GM12878 (cell line): ENCODE data around the gene TYW1. TPM values are rescaled to one million over a fixed set of nuclear protein-coding genes. Genes with fewer than 3 reads are reported as not detected.
"Not testable (repeated sequence)": the region's sequence is repeated elsewhere in the genome, so short reads cannot be mapped to it uniquely, and the experiment has no call there.

Experiments
- ATAC-seq: fragments of 200-7000 bp; cut with Tn5 transposase; 3 replicates; pipeline ENCODE4 v1.9.1; 2020; ENCODE audit warnings: mild to moderate bottlenecking, moderate library complexity
- BruUV-seq: library from RNA; stranded (reverse); fragments of 400-500 nt; replicated peaks from 2 replicates; lab custom pipeline; 2021; lab: Mats Ljungman, UMichigan
- CTCF ChIA-PET: fragments of 300-600 bp; sonication (Branson Sonifier 250); formaldehyde crosslinking; extraction: SDS; loops from one replicate; lab custom pipeline; 2021; ENCODE audit warnings: inconsistent platforms; lab: Yijun Ruan, JAX
- POLR2A ChIA-PET: fragments of 350-600 bp; formaldehyde crosslinking; extraction: SDS; loops from one replicate; lab custom pipeline; 2021; ENCODE audit warnings: inconsistent platforms; lab: Charles Lee
- RAD21 ChIA-PET: fragments of 300-600 bp; sonication (Branson Sonifier 250); formaldehyde crosslinking; loops from one replicate; lab custom pipeline; 2023; ENCODE audit warnings: antibody characterized with exemption; ENCODE audit not compliant: unreplicated experiment; lab: Charles Lee
- SMC1A ChIA-PET: fragments of 300-600 bp; sonication (Branson Sonifier 250); formaldehyde crosslinking; loops from one replicate; lab custom pipeline; 2023; ENCODE audit not compliant: unreplicated experiment, uncharacterized antibody; lab: Charles Lee
- DNase-seq: peaks from one replicate; pipeline ENCODE4 v3.0.0-alpha.2; 2011; ENCODE audit warnings: low read depth, low spot score
- FAIRE-seq: peaks from 3 replicates; lab custom pipeline; 2011; peaks lifted over from hg19 to GRCh38; lab: Jason Lieb, UNC
- H2AFZ ChIP-seq: 2 replicates; pipeline ENCODE4 v1.6.0; 2011; ENCODE audit warnings: low read depth, low read length, control low read depth; ENCODE audit not compliant: control insufficient read depth
- H3K27ac ChIP-seq: 2 replicates; pipeline ENCODE4 v1.5.1; 2011; ENCODE audit warnings: control low read depth; ENCODE audit not compliant: control insufficient read depth, insufficient read depth
- H3K27me3 ChIP-seq, 2 experiments: replicated peaks in 1 of 2; 2 replicates each; pipeline versions ENCODE4 v1.6.0 to v1.6.1; 2011; ENCODE audit warnings: low read length in 1 of 2; ENCODE audit not compliant: control insufficient read depth in 2 of 2, insufficient read depth in 2 of 2
- H3K36me3 ChIP-seq, 2 experiments: 2 replicates each; pipeline ENCODE4 v1.5.1; 2011; ENCODE audit warnings: low read length in 1 of 2; ENCODE audit not compliant: control insufficient read depth in 2 of 2, insufficient read depth in 2 of 2
- H3K4me1 ChIP-seq: 2 replicates; pipeline ENCODE4 v1.6.1; 2011; ENCODE audit warnings: mild to moderate bottlenecking, low read length, moderate library complexity, mixed read lengths; ENCODE audit not compliant: control insufficient read depth, insufficient read depth
- H3K4me2 ChIP-seq: 2 replicates; pipeline ENCODE4 v1.6.0; 2011; ENCODE audit warnings: control low read depth; ENCODE audit not compliant: control insufficient read depth, insufficient read depth
- H3K4me3 ChIP-seq: fragments of 200-600 bp; sonication (generic); 2 replicates; pipeline ENCODE4 v1.5.1; 2016
- H3K79me2 ChIP-seq: 2 replicates; pipeline ENCODE4 v1.6.0; 2011; ENCODE audit warnings: low read length; ENCODE audit not compliant: control insufficient read depth, insufficient read depth
- H3K9ac ChIP-seq: 2 replicates; pipeline ENCODE4 v1.8.0; 2011; ENCODE audit warnings: low read length, control low read depth, mixed read lengths; ENCODE audit not compliant: control insufficient read depth, insufficient read depth
- H3K9me3 ChIP-seq: replicated peaks from 3 replicates; pipeline ENCODE4 v1.5.1; 2011; ENCODE audit warnings: mild to moderate bottlenecking, low read length; ENCODE audit not compliant: control insufficient read depth, insufficient read depth
- H4K20me1 ChIP-seq: 2 replicates; pipeline ENCODE4 v1.6.0; 2011; ENCODE audit not compliant: control insufficient read depth, insufficient read depth
- RUNX3 ChIP-seq: IDR thresholded peaks from 2 replicates; pipeline ENCODE4 v1.6.1; 2012; ENCODE audit warnings: low read length, inconsistent platforms
- WGBS: methylation state at CpG from one replicate; pipeline ENCODE4 v1.1.6; 2016; ENCODE audit warnings: low lambda C conversion rate; ENCODE audit not compliant: insufficient replicate concordance, insufficient coverage; ENCODE audit errors: missing lambda C conversion rate; 5-methylcytosine and 5-hydroxymethylcytosine counted together
- in situ Hi-C: fragments of 300-500 bp; cut with MboI; formaldehyde crosslinking; loops from 9 replicates; pipeline ENCODE4 v1.14.3; 2018; ENCODE audit warnings: mixed read lengths
- intact Hi-C: fragments of 100-400 bp; cut with micrococcal nuclease; formaldehyde crosslinking; loops from one replicate; pipeline ENCODE4 v1.14.2; 2022; ENCODE audit not compliant: unreplicated experiment
- polyA plus RNA-seq, 11 experiments: library from polyadenylated mRNA; depleted of rRNA in 4 of 11; unstranded in 6 of 11; stranded (reverse) in 5 of 11; fragments of >200 nt; fragmentation: Nextera tagmentation in 4 of 11; fragmentation: Illumina TruSeq in 1 of 11; extraction: Ambion mirVana in 4 of 11; extraction: Trizol in 1 of 11; gene quantifications; 1 replicate in 1 of 11; 2 replicates in 10 of 11; pipeline versions ENCODE4 v1.2.1 to v1.2.3, GENCODE V29; 2011 to 2016; ENCODE audit warnings: inconsistent platforms in 2 of 11, missing spikeins in 2 of 11, low read depth in 1 of 11
- total RNA-seq, 4 experiments: library from RNA; depleted of rRNA in 3 of 4; stranded (reverse); fragments of >200 nt in 3 of 4; fragmentation: Illumina TruSeq in 1 of 4; extraction: Trizol in 1 of 4; gene quantifications; 2 replicates each; pipeline versions ENCODE4 v1.2.1 to v1.2.3, GENCODE V29; 2013 to 2021

The TYW1 gene
- total and polyA plus RNA-seq, 10 of the 15 experiments (the other 5 are each of a cell fraction or from before 2014, with no cell fraction given) = 11.3 to 29.0 (median 18.4) TPM

GRCh38 chr7:67163285-67163684 is 166.7 kb downstream of the TYW1 start:
- DNase-seq (peak; percentile 20), FAIRE-seq (peak; percentile 35)
- H4K20me1 ChIP-seq, RAD21 ChIA-PET, H2AFZ ChIP-seq, H3K36me3 ChIP-seq, SMC1A ChIA-PET, H3K4me2 ChIP-seq, H3K9ac ChIP-seq, H3K27me3 ChIP-seq, in situ Hi-C loops, intact Hi-C loops, H3K27ac ChIP-seq, CTCF ChIA-PET, H3K4me3 ChIP-seq, POLR2A ChIA-PET, H3K4me1 ChIP-seq, H3K79me2 ChIP-seq, ATAC-seq, H3K9me3 ChIP-seq, BruUV-seq: not testable (repeated sequence)
- WGBS = 5% methylated on average over 5 of the region's 5 CpGs
- TF ChIP-seq RUNX3 = peak; percentile 33; the same call in 1 of the 2 replicates

GRCh38 chr7:67171151-67171550 is 174.5 kb downstream of the TYW1 start:
- ATAC-seq (peak; percentile 94), DNase-seq (peak; percentile 5), FAIRE-seq (peak; percentile 49)
- H3K4me1 ChIP-seq, H3K9me3 ChIP-seq, in situ Hi-C loops, H3K27me3 ChIP-seq, H3K36me3 ChIP-seq, H4K20me1 ChIP-seq, CTCF ChIA-PET, intact Hi-C loops, H3K4me3 ChIP-seq, H3K79me2 ChIP-seq, BruUV-seq, H3K9ac ChIP-seq, POLR2A ChIA-PET: not testable (repeated sequence)
- RAD21 ChIA-PET = interaction anchor here (0.5 kb wide), 1 partner anchor 36 kb away, joined by 4 read pairs; no protein-coding TSS in a partner anchor
- peak overlapping the region; percentile 39; the same call in 1 of the 2 replicates for H2AFZ ChIP-seq
- 0 out of 2 replicates have a peak overlapping the region, but pooled peaks have one; percentile 25 for H3K4me2 ChIP-seq
- 0% methylated on average over 3 of the region's 3 CpGs for WGBS
- SMC1A ChIA-PET = interaction anchor here (0.6 kb wide), 2 partner anchors 135 to 292 kb away, joined by 3 read pairs; no protein-coding TSS in a partner anchor
- H3K27ac ChIP-seq = peak overlapping the region; percentile 33; the same call in 1 of the 2 replicates

- CTCF ChIA-PET, H4K20me1 ChIP-seq, POLR2A ChIA-PET, H2AFZ ChIP-seq, H3K4me1 ChIP-seq, H3K27ac ChIP-seq, intact Hi-C loops, H3K4me2 ChIP-seq, H3K36me3 ChIP-seq, H3K9ac ChIP-seq, ATAC-seq, BruUV-seq, SMC1A ChIA-PET, H3K79me2 ChIP-seq, H3K27me3 ChIP-seq, H3K4me3 ChIP-seq, in situ Hi-C loops, H3K9me3 ChIP-seq, RAD21 ChIA-PET, DNase-seq: not testable (repeated sequence)
- 75% methylated on average over 4 of the region's 6 CpGs for WGBS
- peak; percentile 82 for FAIRE-seq
Measured at GRCh38 chr7:67176730-67177129, 180.1 kb downstream of the TYW1 start.

- 50% methylated on average over 2 of the region's 5 CpGs for WGBS
- H3K27me3 ChIP-seq, H3K79me2 ChIP-seq, H4K20me1 ChIP-seq, FAIRE-seq, H3K27ac ChIP-seq, DNase-seq, H2AFZ ChIP-seq, POLR2A ChIA-PET, H3K4me1 ChIP-seq, H3K4me2 ChIP-seq, H3K9ac ChIP-seq, BruUV-seq, H3K4me3 ChIP-seq, H3K36me3 ChIP-seq, CTCF ChIA-PET, RAD21 ChIA-PET, intact Hi-C loops, H3K9me3 ChIP-seq, SMC1A ChIA-PET, ATAC-seq, in situ Hi-C loops: not testable (repeated sequence)
Measured at GRCh38 chr7:67178915-67179688, 182.5 kb downstream of the TYW1 start.
